Activated naive CD4-positive, alpha-beta T cell treated with anti-CD3 and anti-CD28 coated beads, Interleukin-2, amount 50 U/mL, for 24 hours (primary cell): Measurements from ENCODE around the gene NTN3.
"Not testable (repeated sequence)": the region's sequence is repeated elsewhere in the genome, so short reads cannot be mapped to it uniquely, and the experiment has no call there.

Experiments
- H3K27ac Mint-ChIP-seq: one replicate; pipeline ENCODE4 v1.8.0; 2021; ENCODE audit warnings: mild to moderate bottlenecking, mixed read lengths
- H3K27me3 Mint-ChIP-seq: one replicate; pipeline ENCODE4 v1.8.0; 2021; ENCODE audit warnings: mixed read lengths
- H3K36me3 Mint-ChIP-seq: one replicate; pipeline ENCODE4 v1.8.0; 2021; ENCODE audit warnings: mixed read lengths
- H3K4me1 Mint-ChIP-seq: one replicate; pipeline ENCODE4 v1.8.0; 2021; ENCODE audit warnings: mixed read lengths
- H3K4me3 Mint-ChIP-seq: one replicate; pipeline ENCODE4 v1.8.0; 2021; ENCODE audit warnings: mild to moderate bottlenecking, mixed read lengths
- H3K9me3 Mint-ChIP-seq: one replicate; pipeline ENCODE4 v1.8.0; 2021; ENCODE audit warnings: mixed read lengths

NTN3 gene

GRCh38 chr16:2479996-2480395 is 8.9 kb downstream of the NTN3 start:
- H3K27me3 Mint-ChIP-seq, H3K4me3 Mint-ChIP-seq, H3K27ac Mint-ChIP-seq, H3K36me3 Mint-ChIP-seq, H3K9me3 Mint-ChIP-seq: not testable (repeated sequence)
- H3K4me1 Mint-ChIP-seq: peaks cover 11% of the 10 kb centered on the region

GRCh38 chr16:2480948-2481347 is 9.9 kb downstream of the NTN3 start:
- H3K4me1 Mint-ChIP-seq: peaks cover 11% of the 10 kb centered on the region
- H3K36me3 Mint-ChIP-seq: no peaks in the 10 kb centered on the region
- H3K9me3 Mint-ChIP-seq: no peaks in the 10 kb centered on the region
- no peak overlapping the region for H3K27ac Mint-ChIP-seq
- H3K4me3 Mint-ChIP-seq: no peak overlapping the region
- H3K27me3 Mint-ChIP-seq: no peaks in the 10 kb centered on the region

GRCh38 chr16:2481676-2482075 is 10.6 kb downstream of the NTN3 start:
- H3K9me3 Mint-ChIP-seq: no peaks in the 10 kb centered on the region
- H3K27ac Mint-ChIP-seq: no peak overlapping the region
- no peak overlapping the region for H3K4me3 Mint-ChIP-seq
- no peaks in the 10 kb centered on the region for H3K27me3 Mint-ChIP-seq
- H3K36me3 Mint-ChIP-seq: no peaks in the 10 kb centered on the region
- H3K4me1 Mint-ChIP-seq: peaks cover 5% of the 10 kb centered on the region

- Mint-ChIP-seq H3K27me3 (no peaks in the 10 kb centered on the region), H3K36me3 (no peaks in the 10 kb centered on the region), H3K4me3 (no peak overlapping the region), H3K4me1 (peaks cover 7% of the 10 kb centered on the region), H3K9me3 (no peaks in the 10 kb centered on the region), H3K27ac (no peak overlapping the region)
Measured at GRCh38 chr16:2482249-2482648, 11.2 kb downstream of the NTN3 start.

GRCh38 chr16:2482708-2483534 is 11.8 kb downstream of the NTN3 start:
- Mint-ChIP-seq H3K36me3 (no peaks in the 10 kb centered on the region), H3K27me3 (no peaks in the 10 kb centered on the region), H3K4me1 (peaks cover 12% of the 10 kb centered on the region), H3K27ac (peak overlapping the region; percentile 53), H3K4me3 (no peak overlapping the region), H3K9me3 (no peaks in the 10 kb centered on the region)

- Mint-ChIP-seq H3K9me3 (no peaks in the 10 kb centered on the region), H3K27me3 (no peaks in the 10 kb centered on the region), H3K27ac (no peak overlapping the region), H3K4me3 (no peak overlapping the region), H3K36me3 (no peaks in the 10 kb centered on the region), H3K4me1 (peaks cover 12% of the 10 kb centered on the region)
Measured at GRCh38 chr16:2483939-2484897, 13.1 kb downstream of the NTN3 start.

- H3K9me3 Mint-ChIP-seq: no peaks in the 10 kb centered on the region
- H3K27me3 Mint-ChIP-seq: no peaks in the 10 kb centered on the region
- H3K27ac Mint-ChIP-seq: no peak overlapping the region
- H3K36me3 Mint-ChIP-seq: no peaks in the 10 kb centered on the region
- H3K4me1 Mint-ChIP-seq: peaks cover 12% of the 10 kb centered on the region
- no peak overlapping the region for H3K4me3 Mint-ChIP-seq
Measured at GRCh38 chr16:2484898-2485508, 13.9 kb downstream of the NTN3 start.

- H3K27me3 Mint-ChIP-seq: no peaks in the 10 kb centered on the region
- H3K4me3 Mint-ChIP-seq: no peak overlapping the region
- no peaks in the 10 kb centered on the region for H3K36me3 Mint-ChIP-seq
- H3K4me1 Mint-ChIP-seq: peaks cover 12% of the 10 kb centered on the region
- no peak overlapping the region for H3K27ac Mint-ChIP-seq
- no peaks in the 10 kb centered on the region for H3K9me3 Mint-ChIP-seq
Measured at GRCh38 chr16:2485811-2486507, 14.9 kb downstream of the NTN3 start.

GRCh38 chr16:2486645-2487516 is 15.8 kb downstream of the NTN3 start:
- Mint-ChIP-seq H3K36me3 (no peaks in the 10 kb centered on the region), H3K27me3 (no peaks in the 10 kb centered on the region), H3K4me3 (peak overlapping the region; percentile 58), H3K27ac (peak overlapping the region; percentile 90), H3K9me3 (no peaks in the 10 kb centered on the region), H3K4me1 (peaks cover 12% of the 10 kb centered on the region)

GRCh38 chr16:2487517-2487842 is 16.4 kb downstream of the NTN3 start:
- H3K9me3 Mint-ChIP-seq: no peaks in the 10 kb centered on the region
- H3K4me3 Mint-ChIP-seq: peak overlapping the region; percentile 58
- no peaks in the 10 kb centered on the region for H3K36me3 Mint-ChIP-seq
- H3K27ac Mint-ChIP-seq: peak overlapping the region; percentile 90
- H3K27me3 Mint-ChIP-seq: no peaks in the 10 kb centered on the region
- H3K4me1 Mint-ChIP-seq: peaks cover 12% of the 10 kb centered on the region

GRCh38 chr16:2487903-2488531 is 16.9 kb downstream of the NTN3 start:
- Mint-ChIP-seq H3K27ac (no peak overlapping the region), H3K4me1 (peaks cover 12% of the 10 kb centered on the region), H3K36me3 (no peaks in the 10 kb centered on the region), H3K4me3 (no peak overlapping the region), H3K27me3 (no peaks in the 10 kb centered on the region), H3K9me3 (no peaks in the 10 kb centered on the region)

GRCh38 chr16:2489581-2489980 is 18.5 kb downstream of the NTN3 start:
- Mint-ChIP-seq H3K36me3 (no peaks in the 10 kb centered on the region), H3K27me3 (no peaks in the 10 kb centered on the region), H3K4me3 (no peak overlapping the region), H3K4me1 (peaks cover 12% of the 10 kb centered on the region), H3K27ac (no peak overlapping the region), H3K9me3 (no peaks in the 10 kb centered on the region)

GRCh38 chr16:2490190-2491105 is 19.4 kb downstream of the NTN3 start:
- H3K4me1 Mint-ChIP-seq: peaks cover 12% of the 10 kb centered on the region
- no peaks in the 10 kb centered on the region for H3K9me3 Mint-ChIP-seq
- no peak overlapping the region for H3K27ac Mint-ChIP-seq
- no peaks in the 10 kb centered on the region for H3K27me3 Mint-ChIP-seq
- no peaks in the 10 kb centered on the region for H3K36me3 Mint-ChIP-seq
- no peak overlapping the region for H3K4me3 Mint-ChIP-seq
